OCI-LY1 (cell line): ENCODE data around the gene MOGAT1.

Experiments
- H2AFZ ChIP-seq: fragments of 200-600 bp; sonication (generic), shearing (Covaris generic); 2 replicates; pipeline ENCODE4 v1.6.0; 2014; ENCODE audit warnings: antibody characterized with exemption, mild to moderate bottlenecking, low read length
- H3F3A ChIP-seq: fragments of 200-600 bp; sonication (generic), shearing (Covaris generic); 2 replicates; pipeline ENCODE4 v1.6.0; 2014; ENCODE audit warnings: mild to moderate bottlenecking, antibody characterized with exemption, low read length, moderate library complexity; ENCODE audit not compliant: insufficient read depth
- H3K27ac ChIP-seq: fragments of 200-600 bp; sonication (generic); 2 replicates; pipeline ENCODE4 v1.5.1; 2014; ENCODE audit warnings: low read length, mixed run types, mild to moderate bottlenecking, low read depth; ENCODE audit not compliant: poor library complexity, severe bottlenecking
- H3K27me3 ChIP-seq: fragments of 200-600 bp; sonication (generic); 2 replicates; pipeline ENCODE4 v1.6.0; 2014; ENCODE audit warnings: antibody characterized with exemption, mild to moderate bottlenecking, low read length, moderate library complexity; ENCODE audit not compliant: insufficient read depth
- H3K36me3 ChIP-seq: fragments of 200-600 bp; sonication (generic); 2 replicates; pipeline ENCODE4 v1.6.1; 2014; ENCODE audit warnings: mild to moderate bottlenecking, antibody characterized with exemption, low read length, moderate library complexity, mixed read lengths; ENCODE audit not compliant: insufficient read depth
- H3K4me1 ChIP-seq: fragments of 200-600 bp; sonication (generic); 2 replicates; pipeline ENCODE4 v1.5.1; 2014; ENCODE audit warnings: mild to moderate bottlenecking, low read length, moderate library complexity; ENCODE audit not compliant: insufficient read depth, severe bottlenecking
- H3K4me2 ChIP-seq: fragments of 200-600 bp; sonication (generic), shearing (Covaris generic); 2 replicates; pipeline ENCODE4 v1.6.1; 2014; ENCODE audit warnings: low read length
- H3K4me3 ChIP-seq: fragments of 200-600 bp; sonication (generic); 2 replicates; pipeline ENCODE4 v1.5.1; 2014; ENCODE audit warnings: low read length, low read depth, mild to moderate bottlenecking, mixed read lengths; ENCODE audit not compliant: poor library complexity, severe bottlenecking
- H3K79me2 ChIP-seq: fragments of 200-600 bp; shearing (Covaris generic); 2 replicates; pipeline ENCODE4 v1.6.1; 2016; ENCODE audit warnings: mixed run types, low read length, mixed read lengths; ENCODE audit not compliant: insufficient read depth
- H3K9ac ChIP-seq: fragments of 200-600 bp; sonication (generic), shearing (Covaris generic); 2 replicates; pipeline ENCODE4 v1.6.1; 2014; ENCODE audit warnings: mild to moderate bottlenecking, low read length, mixed read lengths
- H3K9me2 ChIP-seq: fragments of 200-600 bp; sonication (generic), shearing (Covaris generic); 2 replicates; pipeline ENCODE4 v1.6.1; 2014; ENCODE audit warnings: low read depth, mild to moderate bottlenecking, low read length, mixed read lengths
- H3K9me3 ChIP-seq: fragments of 200-600 bp; shearing (Covaris generic); 2 replicates; pipeline ENCODE4 v1.6.1; 2014; ENCODE audit warnings: low read length, mixed read lengths
- H4K20me1 ChIP-seq: fragments of 200-600 bp; sonication (generic), shearing (Covaris generic); 2 replicates; pipeline ENCODE4 v1.6.0; 2016; ENCODE audit warnings: mild to moderate bottlenecking, low read length; ENCODE audit not compliant: insufficient read depth
- EZH2 ChIP-seq: fragments of 200-600 bp; sonication (generic), shearing (Covaris generic); IDR thresholded peaks from 2 replicates; pipeline ENCODE4 v1.8.0; 2017; ENCODE audit warnings: borderline replicate concordance, mixed run types, mild to moderate bottlenecking, antibody characterized with exemption, low read length, moderate library complexity, mixed read lengths
- TF ChIP-seq, protein P1 (sequence below): fragments of 200-600 bp; sonication (generic), shearing (Covaris generic); IDR thresholded peaks from 2 replicates; pipeline ENCODE4 v1.5.1; 2017; ENCODE audit warnings: mild to moderate bottlenecking, antibody characterized with exemption, low read length, moderate library complexity, mixed read lengths

MOGAT1 gene

DNA sequence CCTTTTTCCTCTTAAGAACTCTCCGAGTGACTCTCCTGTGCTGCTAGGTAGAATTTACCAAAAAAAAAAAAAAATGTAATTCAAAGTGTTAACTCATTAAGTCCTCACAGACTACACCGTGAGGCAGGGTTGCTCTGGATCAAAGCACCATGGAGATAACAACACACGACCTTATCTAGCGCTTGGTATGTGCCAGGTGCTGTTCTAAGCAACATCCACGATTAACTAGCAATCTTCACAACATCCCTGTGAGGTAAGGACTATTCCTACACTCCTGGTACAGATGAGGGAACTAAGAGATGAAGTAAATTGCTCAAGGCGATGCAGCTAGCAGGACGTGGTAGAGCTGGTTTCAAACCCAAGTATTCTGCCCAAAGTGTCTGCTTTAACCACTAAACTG lies 1.8 kb downstream of the MOGAT1 start:
- H2AFZ ChIP-seq, result no peak overlapping the region
- no peak overlapping the region for H3K4me3 ChIP-seq
- no peaks in the 10 kb centered on the region for H3F3A ChIP-seq
- H3K27me3 ChIP-seq, result no peaks in the 10 kb centered on the region; the same call in 1 of the 2 replicates
- H3K36me3 ChIP-seq, result no peaks in the 10 kb centered on the region
- TF ChIP-seq, protein P1, sequence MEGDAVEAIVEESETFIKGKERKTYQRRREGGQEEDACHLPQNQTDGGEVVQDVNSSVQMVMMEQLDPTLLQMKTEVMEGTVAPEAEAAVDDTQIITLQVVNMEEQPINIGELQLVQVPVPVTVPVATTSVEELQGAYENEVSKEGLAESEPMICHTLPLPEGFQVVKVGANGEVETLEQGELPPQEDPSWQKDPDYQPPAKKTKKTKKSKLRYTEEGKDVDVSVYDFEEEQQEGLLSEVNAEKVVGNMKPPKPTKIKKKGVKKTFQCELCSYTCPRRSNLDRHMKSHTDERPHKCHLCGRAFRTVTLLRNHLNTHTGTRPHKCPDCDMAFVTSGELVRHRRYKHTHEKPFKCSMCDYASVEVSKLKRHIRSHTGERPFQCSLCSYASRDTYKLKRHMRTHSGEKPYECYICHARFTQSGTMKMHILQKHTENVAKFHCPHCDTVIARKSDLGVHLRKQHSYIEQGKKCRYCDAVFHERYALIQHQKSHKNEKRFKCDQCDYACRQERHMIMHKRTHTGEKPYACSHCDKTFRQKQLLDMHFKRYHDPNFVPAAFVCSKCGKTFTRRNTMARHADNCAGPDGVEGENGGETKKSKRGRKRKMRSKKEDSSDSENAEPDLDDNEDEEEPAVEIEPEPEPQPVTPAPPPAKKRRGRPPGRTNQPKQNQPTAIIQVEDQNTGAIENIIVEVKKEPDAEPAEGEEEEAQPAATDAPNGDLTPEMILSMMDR, result no peak
- no peak for TF ChIP-seq EZH2
- no peaks in the 10 kb centered on the region for H3K4me1 ChIP-seq
- H3K4me2 ChIP-seq, result no peak overlapping the region
- no peaks in the 10 kb centered on the region for H3K79me2 ChIP-seq
- H3K9ac ChIP-seq, result no peak overlapping the region
- H3K9me3 ChIP-seq, result no peaks in the 10 kb centered on the region
- H4K20me1 ChIP-seq, result no peaks in the 10 kb centered on the region
- no peaks in the 10 kb centered on the region for H3K9me2 ChIP-seq
- H3K27ac ChIP-seq, result no peak overlapping the region

DNA sequence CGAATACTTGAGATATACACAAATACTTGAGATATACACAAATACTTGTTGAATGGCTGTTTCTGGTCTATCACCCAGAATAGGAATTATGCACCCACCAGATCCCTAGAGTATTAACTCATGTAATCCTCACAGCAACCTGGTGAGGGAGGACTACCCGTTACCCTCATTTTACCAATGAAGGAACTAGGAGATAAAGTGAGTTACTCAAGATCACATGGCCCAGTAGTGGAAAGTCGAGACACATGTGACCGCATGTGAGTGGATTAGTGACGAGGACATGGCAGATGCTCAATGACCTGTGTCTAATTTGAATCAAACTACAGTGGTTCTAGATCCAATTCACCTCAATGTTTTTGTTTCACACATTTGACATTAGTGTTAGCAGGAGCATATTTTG lies 2.4 kb downstream of the MOGAT1 start:
- no peak overlapping the region for H2AFZ ChIP-seq

GRCh38 chr2:222677981-222678380 lies 6.5 kb downstream of the MOGAT1 start:
- no peak overlapping the region for H3K4me2 ChIP-seq
- no peaks in the 10 kb centered on the region for H4K20me1 ChIP-seq
- H3K27ac ChIP-seq, result no peak overlapping the region
- H2AFZ ChIP-seq, result no peak overlapping the region
- no peaks in the 10 kb centered on the region for H3K9me2 ChIP-seq
- TF ChIP-seq EZH2, result no peak
- TF ChIP-seq, protein P1, result no peak
- no peaks in the 10 kb centered on the region for H3F3A ChIP-seq
- no peaks in the 10 kb centered on the region for H3K9me3 ChIP-seq
- H3K79me2 ChIP-seq, result no peaks in the 10 kb centered on the region
- no peaks in the 10 kb centered on the region for H3K36me3 ChIP-seq
- H3K4me1 ChIP-seq, result no peaks in the 10 kb centered on the region
- no peak overlapping the region for H3K9ac ChIP-seq
- H3K4me3 ChIP-seq, result no peak overlapping the region
- no peaks in the 10 kb centered on the region for H3K27me3 ChIP-seq

More for the DNA sequence above, 2.4 kb downstream of the MOGAT1 start:
- no peaks in the 10 kb centered on the region for H4K20me1 ChIP-seq
- no peak overlapping the region for H3K4me2 ChIP-seq
- no peaks in the 10 kb centered on the region for H3K79me2 ChIP-seq
- TF ChIP-seq, protein P1, result no peak
- TF ChIP-seq EZH2, result no peak
- H3K27ac ChIP-seq, result no peak overlapping the region
- no peaks in the 10 kb centered on the region for H3K4me1 ChIP-seq
- H3K9me2 ChIP-seq, result no peaks in the 10 kb centered on the region
- no peaks in the 10 kb centered on the region for H3K36me3 ChIP-seq
- no peaks in the 10 kb centered on the region for H3K9me3 ChIP-seq
- no peaks in the 10 kb centered on the region for H3F3A ChIP-seq
- no peaks in the 10 kb centered on the region; the same call in 1 of the 2 replicates for H3K27me3 ChIP-seq
- no peak overlapping the region for H3K4me3 ChIP-seq
- H3K9ac ChIP-seq, result no peak overlapping the region
